Measurements from ENCODE around the gene SPANXN5.
"Not testable (repeated sequence)": the region's sequence is repeated elsewhere in the genome, so short reads cannot be mapped to it uniquely, and the experiment has no call there.

The SPANXN5 gene, protein sequence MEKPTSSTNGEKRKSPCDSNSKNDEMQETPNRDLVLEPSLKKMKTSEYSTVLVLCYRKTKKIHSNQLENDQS

DNA sequence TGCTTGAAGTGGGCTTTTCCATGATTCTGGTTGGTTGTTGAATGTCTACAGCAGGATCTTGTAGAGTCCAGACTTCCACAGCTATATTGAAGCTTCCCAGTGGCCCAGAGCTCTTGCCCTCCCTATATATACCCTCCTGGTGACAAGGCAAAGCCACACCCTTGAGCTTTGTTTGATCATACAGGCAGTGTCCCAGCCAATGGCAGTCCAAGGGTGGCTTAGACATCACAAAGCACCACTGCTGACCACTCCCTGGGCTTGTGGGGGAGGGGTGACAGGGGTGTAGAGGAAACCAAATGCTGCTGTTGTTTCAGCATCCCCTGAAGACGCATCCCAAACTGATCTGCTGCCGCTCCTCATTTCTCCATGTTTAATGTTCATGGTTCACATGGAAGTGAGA, at the start of gene SPANXN5:
TSS of gene SPANXN5 (minus strand) at position 101 of the 400 bp plus-strand sequence. CDS start at position 22, 79 bp downstream.
- not testable (repeated sequence) for DNase-seq (ENCODE audit: low spot score)

DNA sequence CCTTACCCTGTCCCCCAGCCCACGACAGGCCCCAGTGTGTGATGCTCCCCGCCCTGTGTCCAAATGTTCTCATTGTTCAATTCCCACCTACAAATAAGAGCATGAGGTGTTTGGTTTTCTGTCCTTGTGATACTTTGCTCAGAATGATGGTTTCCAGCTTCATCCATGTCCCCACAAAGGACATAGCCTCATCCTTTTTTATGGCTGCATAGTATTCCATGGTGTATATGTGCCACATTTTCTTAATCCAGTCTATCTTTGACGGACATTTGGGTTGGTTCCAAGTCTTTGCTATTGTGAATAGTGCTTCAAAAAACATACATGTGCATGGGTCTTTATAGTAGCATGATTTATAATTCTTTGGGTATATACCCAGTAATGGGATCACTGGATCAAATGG, 46.4 kb upstream of the SPANXN5 start:
- DNase-seq (ENCODE audit: low spot score) = not testable (repeated sequence)

DNA sequence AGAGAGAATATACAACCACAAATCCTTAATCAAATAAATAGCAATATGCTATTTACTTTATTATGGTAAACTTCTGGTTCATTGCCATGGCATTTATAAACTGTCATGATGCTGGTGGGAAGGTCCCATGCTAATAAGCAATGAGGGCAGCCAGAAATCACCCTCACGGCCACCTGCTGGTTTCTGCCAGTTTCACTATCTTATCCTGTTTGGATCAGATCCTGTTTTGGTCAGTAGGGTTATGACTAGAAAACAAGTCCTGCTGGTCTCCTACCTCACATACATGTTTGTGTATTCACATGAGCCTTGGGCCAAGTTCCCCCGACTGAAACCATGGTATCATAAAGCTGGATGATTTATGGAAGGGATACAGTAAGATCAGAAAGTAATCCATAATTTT, 41.9 kb upstream of the SPANXN5 start:
- no peak for DNase-seq (ENCODE audit: low spot score)

DNA sequence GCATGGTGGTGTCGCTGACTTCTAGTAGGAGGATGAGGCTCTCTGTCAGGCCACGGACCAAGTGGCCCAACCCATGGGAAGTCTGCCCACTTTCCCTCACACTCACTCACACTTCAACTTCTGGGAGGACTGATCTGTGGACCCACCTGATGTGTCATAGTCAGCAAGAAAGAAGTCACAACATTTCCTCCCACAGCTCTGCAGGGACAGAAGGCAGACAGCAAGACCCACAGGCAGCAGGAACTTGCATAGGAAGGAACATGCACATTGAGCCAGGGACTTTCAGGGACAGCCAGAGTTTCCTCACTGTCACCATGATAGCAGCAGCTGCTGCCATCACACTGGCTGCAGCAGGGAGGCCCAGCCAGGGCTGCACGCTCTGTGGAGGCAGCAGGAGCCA, 33.3 kb upstream of the SPANXN5 start:
- no peak for DNase-seq (ENCODE audit: low spot score)

DNA sequence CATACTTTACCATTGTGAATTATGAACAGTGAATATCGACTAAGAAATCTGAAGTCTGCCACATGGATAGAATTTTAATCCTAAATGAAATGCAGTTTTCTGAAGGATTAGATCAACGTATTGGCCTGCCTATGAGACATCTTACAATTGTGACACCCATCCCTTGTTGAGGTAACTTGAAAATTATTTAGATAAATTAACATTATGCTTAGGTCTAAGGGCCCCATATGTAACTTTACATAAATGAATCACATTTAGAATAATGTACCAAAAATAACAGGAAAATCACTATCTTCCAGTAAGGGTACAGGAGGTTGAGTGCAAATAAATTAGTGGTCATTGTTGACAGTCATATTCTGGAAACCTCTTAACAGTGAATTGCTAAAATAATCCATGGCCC, 27.4 kb upstream of the SPANXN5 start:
- no peak for DNase-seq (ENCODE audit: low spot score)

DNA sequence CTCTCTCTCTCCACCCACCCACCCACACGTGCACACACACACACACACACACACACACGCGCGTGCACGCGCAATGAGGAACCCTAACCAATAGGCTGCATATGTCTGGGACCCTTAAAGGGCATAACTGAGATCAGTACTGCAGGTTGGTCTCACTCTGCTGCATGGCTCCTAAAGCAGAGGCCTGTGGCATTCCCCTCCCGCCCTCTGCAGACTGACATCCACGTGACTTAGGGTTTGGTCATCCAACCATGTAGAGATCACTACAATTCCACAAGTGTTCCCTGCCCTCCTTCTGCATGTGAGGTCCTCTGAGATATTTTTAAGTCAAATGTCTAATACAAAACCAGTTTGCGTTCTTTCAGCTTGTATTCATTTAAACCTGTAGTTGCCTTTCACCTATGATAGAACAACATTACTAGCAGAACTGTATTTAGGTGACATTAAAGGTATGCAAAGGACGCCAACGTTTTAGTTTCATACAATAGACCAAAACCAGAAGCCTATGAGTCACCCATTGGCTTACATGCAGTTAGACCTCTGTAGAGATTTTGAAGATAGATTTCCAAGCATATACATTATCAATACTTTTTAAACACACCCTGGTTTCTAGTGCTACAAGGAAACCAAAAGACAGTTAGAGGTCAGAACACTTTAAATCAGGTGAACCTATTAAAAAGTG, 24.0 kb upstream of the SPANXN5 start:
- no peak for DNase-seq (ENCODE audit: low spot score)

DNA sequence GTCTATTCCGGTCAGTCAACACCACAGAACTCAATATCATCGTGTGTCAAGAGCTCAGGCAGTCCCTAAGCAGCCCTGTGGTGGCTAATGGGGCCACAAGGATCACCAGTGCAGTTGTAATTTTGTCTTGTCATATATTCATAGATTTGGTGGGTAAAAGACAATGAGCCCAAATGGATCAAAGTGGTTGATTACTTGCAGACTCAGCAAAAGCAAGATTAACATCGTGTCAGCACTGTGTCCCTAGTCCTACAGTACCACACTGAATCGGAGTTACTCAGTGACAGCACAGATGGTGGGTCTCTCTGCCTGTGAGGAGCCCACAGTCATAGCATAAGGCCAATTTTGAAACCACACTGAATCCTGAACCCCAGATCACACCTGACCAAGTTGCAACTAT, 22.6 kb upstream of the SPANXN5 start:
- DNase-seq (ENCODE audit: low spot score) = no peak

DNA sequence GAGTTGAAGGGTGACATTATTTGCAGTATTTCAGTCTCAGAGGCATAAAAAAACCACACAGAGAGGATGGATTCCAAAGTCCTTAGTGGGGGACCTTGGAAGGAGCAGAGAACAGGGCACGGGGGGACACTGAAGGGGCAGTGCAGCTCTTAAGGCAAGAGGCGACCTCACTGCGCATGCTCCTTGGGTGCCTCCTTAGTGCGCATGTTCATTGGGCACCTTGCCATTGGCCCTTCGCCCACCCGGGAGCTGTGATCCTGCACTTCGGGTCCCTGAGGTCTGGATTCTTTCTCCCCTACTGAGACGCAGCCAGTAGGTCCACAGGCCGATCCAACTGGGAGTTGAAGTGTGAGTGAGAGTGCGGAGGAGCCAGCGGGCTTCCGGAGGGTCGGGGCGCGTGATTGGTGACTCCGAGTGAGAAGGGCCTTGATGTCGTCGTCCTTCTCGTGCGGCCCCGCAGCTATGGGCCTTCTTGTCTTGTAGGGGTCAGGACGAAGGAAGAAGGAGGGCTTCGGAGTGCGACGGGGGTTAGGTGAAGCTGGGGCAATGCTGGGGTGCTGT, 13.9 kb upstream of the SPANXN5 start, which contains the start of gene XAGE5:
TSS of gene XAGE5 (plus strand) at position 223 of the 561 bp plus-strand sequence. CDS start 1,280 bp downstream, outside the sequence.
- no peak for DNase-seq (ENCODE audit: low spot score)

DNA sequence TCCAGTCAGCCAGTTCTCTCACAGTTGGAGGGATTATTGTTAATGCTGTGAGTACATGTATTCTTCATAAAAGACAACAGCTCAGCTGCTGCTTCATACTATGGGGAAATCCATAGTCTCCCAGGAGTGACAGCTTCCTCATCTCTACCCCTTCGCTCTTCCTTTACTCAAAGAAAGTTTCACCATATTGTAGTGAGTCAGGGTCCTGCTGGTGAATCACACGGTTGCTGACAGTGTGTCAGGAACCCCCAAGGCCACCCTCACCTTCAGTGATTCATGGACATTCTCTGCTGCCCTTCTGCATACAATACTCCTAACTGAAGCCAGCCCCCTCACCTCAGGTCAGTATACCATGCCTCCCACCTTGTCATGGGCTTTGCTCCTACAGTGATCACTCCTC, 7.6 kb upstream of the SPANXN5 start:
- not testable (repeated sequence) for DNase-seq (ENCODE audit: low spot score)

DNA sequence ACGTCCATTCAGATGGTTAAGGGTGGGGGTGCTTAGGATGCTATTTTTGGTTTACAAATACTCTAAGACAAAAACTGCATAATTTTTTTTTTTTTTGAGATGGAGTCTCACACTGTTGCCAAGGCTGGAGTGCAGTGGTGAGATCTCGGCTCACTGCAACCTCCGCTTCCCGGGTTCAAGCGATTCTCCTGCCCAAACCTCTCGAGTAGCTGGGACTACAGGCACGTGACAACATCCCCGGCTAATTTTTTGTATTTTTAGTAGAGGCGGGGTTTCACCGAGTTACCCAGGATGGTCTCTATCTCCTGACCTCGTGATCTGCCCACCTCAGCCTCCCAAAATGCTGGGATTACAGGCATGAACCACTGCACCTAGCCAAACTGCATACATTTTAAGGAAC, 23.7 kb downstream of the SPANXN5 start:
- DNase-seq (ENCODE audit: low spot score) = not testable (repeated sequence)

DNA sequence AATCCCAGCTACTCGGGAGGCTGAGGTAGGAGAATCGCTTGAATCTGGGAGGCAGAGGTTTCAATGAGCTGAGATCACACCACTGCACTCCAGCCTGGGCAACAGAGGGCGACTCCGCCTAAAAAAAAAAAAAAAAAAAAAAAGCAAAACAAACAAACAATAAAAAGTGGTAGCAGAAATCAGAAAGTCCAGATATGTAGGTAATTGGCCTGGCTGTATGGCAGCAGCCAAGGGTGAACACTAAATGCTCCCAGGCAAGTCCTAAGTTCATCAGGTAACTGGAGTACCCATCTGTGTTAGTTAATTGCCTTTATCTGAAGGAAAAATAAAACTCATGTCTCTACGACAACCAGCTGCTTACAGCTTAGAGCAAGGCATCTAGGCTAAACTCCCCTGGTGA, 31.2 kb downstream of the SPANXN5 start:
- DNase-seq (ENCODE audit: low spot score) = not testable (repeated sequence)

DNA sequence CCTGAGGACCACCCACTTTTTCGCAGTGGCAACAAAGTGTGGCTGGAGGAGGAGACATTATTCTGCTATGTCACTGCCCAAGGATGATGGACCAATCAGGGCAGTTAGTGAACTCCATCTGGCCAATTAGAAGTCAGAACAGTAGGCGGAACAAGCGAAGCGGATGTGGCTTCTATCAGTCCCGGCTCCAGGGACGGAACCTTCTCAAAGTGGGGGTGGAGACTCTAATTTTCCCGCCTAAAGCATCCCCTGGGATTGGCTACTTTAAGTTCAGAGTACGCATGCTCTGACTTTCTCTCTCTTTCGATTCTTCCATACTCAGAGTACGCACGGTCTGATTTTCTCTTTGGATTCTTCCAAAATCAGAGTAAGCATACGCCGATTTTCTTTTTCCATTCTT, 46.3 kb downstream of the SPANXN5 start, which contains the start of gene SSX2B:
TSS of gene SSX2B (plus strand) at position 301 of the 400 bp plus-strand sequence. CDS start 1,429 bp downstream, outside the sequence.
- not testable (repeated sequence) for DNase-seq (ENCODE audit: low spot score)
